HepG2 (cell line): ENCODE results near the gene VARS2. TPM values are rescaled to one million over a fixed set of nuclear protein-coding genes. Genes with fewer than 3 reads are reported as not detected.
A peak's percentile ranks its signal among the peaks of the same experiment; 100 is the strongest.

ENCODE experiments used
- ATM ChIP-seq: fragments of 450-650 bp; IDR thresholded peaks from 2 replicates; pipeline ENCODE4 v1.7.1; 2017; ENCODE audit warnings: mild to moderate bottlenecking, borderline replicate concordance
- CBFB ChIP-seq: sonication (generic); formaldehyde crosslinking; IDR thresholded peaks from 2 replicates; pipeline ENCODE4 v1.4.0; 2020; ENCODE audit warnings: missing genetic modification reagents
- CEBPB ChIP-seq: IDR thresholded peaks from 2 replicates; pipeline ENCODE4 v1.6.1; 2011; ENCODE audit warnings: low read depth, low read length, improper control_type of control experiment, borderline replicate concordance
- FOXA3 ChIP-seq: IDR thresholded peaks from 2 replicates; pipeline ENCODE4 v1.6.1; 2016; ENCODE audit warnings: missing genetic modification reagents, missing compliant biosample characterization
- GABPA ChIP-seq, 2 experiments: IDR thresholded peaks; 2 replicates each; pipeline ENCODE4 v1.6.1; 2011 to 2016; ENCODE audit warnings: low read depth in 2 of 2, low read length in 1 of 2, missing biosample characterization in 1 of 2, missing genetic modification characterization in 1 of 2
- HNF4A ChIP-seq: sonication (generic); formaldehyde crosslinking; IDR thresholded peaks from 2 replicates; pipeline ENCODE4 v1.4.0; 2020; ENCODE audit warnings: missing genetic modification reagents
- ISX ChIP-seq: sonication (generic); formaldehyde crosslinking; conservative IDR thresholded peaks from 2 replicates; pipeline ENCODE4 v1.5.0; 2020; ENCODE audit warnings: missing genetic modification reagents
- JUND ChIP-seq: sonication (generic); formaldehyde crosslinking; IDR thresholded peaks from 2 replicates; pipeline ENCODE4 v1.8.0; 2022; ENCODE audit warnings: mild to moderate bottlenecking, missing genetic modification reagents
- KMT2A ChIP-seq: sonication (generic); formaldehyde crosslinking; IDR thresholded peaks from 2 replicates; pipeline ENCODE4 v1.4.0; 2020; ENCODE audit warnings: missing genetic modification reagents
- KMT2B ChIP-seq: IDR thresholded peaks from 2 replicates; pipeline ENCODE4 v1.6.1; 2016; ENCODE audit warnings: missing genetic modification reagents, missing compliant biosample characterization
- MAF1 ChIP-seq: sonication (generic); formaldehyde crosslinking; IDR thresholded peaks from 2 replicates; pipeline ENCODE4 v1.5.0; 2020; ENCODE audit warnings: missing genetic modification reagents, borderline replicate concordance
- MLX ChIP-seq: IDR thresholded peaks from 2 replicates; pipeline ENCODE4 v1.6.1; 2016
- NFATC3 ChIP-seq: sonication (generic); formaldehyde crosslinking; IDR thresholded peaks from 2 replicates; pipeline ENCODE4 v1.5.1; 2020; ENCODE audit warnings: mild to moderate bottlenecking, missing genetic modification reagents
- RXRA ChIP-seq: sonication (generic); formaldehyde crosslinking; IDR thresholded peaks from 2 replicates; pipeline ENCODE4 v1.5.1; 2020; ENCODE audit warnings: missing genetic modification reagents
- SALL1 ChIP-seq: sonication (generic); formaldehyde crosslinking; IDR thresholded peaks from 2 replicates; pipeline ENCODE4 v1.8.0; 2022; ENCODE audit warnings: mild to moderate bottlenecking, missing genetic modification reagents
- SOX13 ChIP-seq, 3 experiments: fragments of 450-650 bp in 1 of 3; sonication (generic) in 1 of 3; formaldehyde crosslinking in 1 of 3; IDR thresholded peaks in 2 of 3; conservative IDR thresholded peaks in 1 of 3; 2 replicates each; pipeline versions ENCODE4 v1.5.0 to v1.6.1; 2016 to 2020; ENCODE audit warnings: antibody characterized with exemption in 1 of 3, mild to moderate bottlenecking in 1 of 3, missing compliant biosample characterization in 1 of 3, missing genetic modification reagents in 1 of 3, moderate library complexity in 1 of 3
- SSRP1 ChIP-seq: IDR thresholded peaks from 2 replicates; pipeline ENCODE4 v1.6.1; 2016; ENCODE audit warnings: control low read depth
- TBX2 ChIP-seq: sonication (generic); formaldehyde crosslinking; IDR thresholded peaks from 2 replicates; pipeline ENCODE4 v1.5.0; 2020; ENCODE audit warnings: missing genetic modification reagents, mild to moderate bottlenecking, borderline replicate concordance
- WIZ ChIP-seq: sonication (generic); formaldehyde crosslinking; IDR thresholded peaks from 2 replicates; pipeline ENCODE4 v1.5.1; 2020; ENCODE audit warnings: mild to moderate bottlenecking, missing genetic modification reagents
- ZBTB7A ChIP-seq: sonication (generic); formaldehyde crosslinking; IDR thresholded peaks from 2 replicates; pipeline ENCODE4 v1.8.0; 2022; ENCODE audit warnings: mild to moderate bottlenecking, missing genetic modification reagents
- ZFP41 ChIP-seq: sonication (generic); formaldehyde crosslinking; IDR thresholded peaks from 2 replicates; pipeline ENCODE4 v1.4.0; 2020; ENCODE audit warnings: mild to moderate bottlenecking, missing genetic modification reagents, borderline replicate concordance
- ZNF230 ChIP-seq: sonication (generic); formaldehyde crosslinking; IDR thresholded peaks from 2 replicates; pipeline ENCODE4 v1.4.0; 2020; ENCODE audit warnings: mild to moderate bottlenecking, missing genetic modification reagents
- ZNF235 ChIP-seq: sonication (generic); formaldehyde crosslinking; IDR thresholded peaks from 2 replicates; pipeline ENCODE4 v1.8.1; 2023; ENCODE audit warnings: mild to moderate bottlenecking, missing genetic modification reagents, borderline replicate concordance
- ZNF292 ChIP-seq: sonication (generic); formaldehyde crosslinking; IDR thresholded peaks from 2 replicates; pipeline ENCODE4 v1.8.1; 2022; ENCODE audit warnings: mild to moderate bottlenecking, low read depth, missing genetic modification reagents, borderline replicate concordance
- ZNF556 ChIP-seq: sonication (generic); formaldehyde crosslinking; IDR thresholded peaks from 2 replicates; pipeline ENCODE4 v1.4.0; 2020; ENCODE audit warnings: mild to moderate bottlenecking, missing genetic modification reagents, borderline replicate concordance
- polyA plus RNA-seq, 8 experiments: library from polyadenylated mRNA; depleted of rRNA in 3 of 8; stranded (reverse) in 7 of 8; unstranded in 1 of 8; fragments of >200 nt; fragmentation: Illumina TruSeq in 4 of 8; extraction: Trizol in 4 of 8; gene quantifications; 2 replicates each; pipeline versions ENCODE4 v1.2.1 to v1.2.3, GENCODE V29; 2011 to 2016; ENCODE audit warnings: low read depth in 4 of 8, missing spikeins in 1 of 8, mixed read lengths in 1 of 8; ENCODE audit not compliant: insufficient read depth in 1 of 8
- total RNA-seq, 5 experiments: library from RNA; depleted of rRNA; stranded (reverse); fragments of >200 nt; fragmentation: Illumina TruSeq; extraction: Trizol; gene quantifications; 2 replicates each; pipeline ENCODE4 v1.2.3, GENCODE V29; 2016; ENCODE audit warnings: low read depth in 1 of 5
- TF ChIP-seq, protein P1 (sequence below), 2 experiments: sonication (generic) in 1 of 2; formaldehyde crosslinking in 1 of 2; IDR thresholded peaks; 2 replicates each; pipeline versions ENCODE4 v1.4.0 to v1.6.1; 2018 to 2020; ENCODE audit warnings: missing genetic modification reagents in 2 of 2, borderline replicate concordance in 1 of 2, low read depth in 1 of 2, mild to moderate bottlenecking in 1 of 2, missing biosample characterization in 1 of 2
- TF ChIP-seq, protein P2 (sequence below): IDR thresholded peaks from 2 replicates; pipeline ENCODE4 v1.6.1; 2018; ENCODE audit warnings: missing genetic modification reagents

Gene VARS2
- total and polyA plus RNA-seq, 2 of the 13 experiments (the other 11 are each of a cell fraction or from before 2014, with no cell fraction given), result 61.8 to 71.8 TPM

- TF ChIP-seq, protein P1, sequence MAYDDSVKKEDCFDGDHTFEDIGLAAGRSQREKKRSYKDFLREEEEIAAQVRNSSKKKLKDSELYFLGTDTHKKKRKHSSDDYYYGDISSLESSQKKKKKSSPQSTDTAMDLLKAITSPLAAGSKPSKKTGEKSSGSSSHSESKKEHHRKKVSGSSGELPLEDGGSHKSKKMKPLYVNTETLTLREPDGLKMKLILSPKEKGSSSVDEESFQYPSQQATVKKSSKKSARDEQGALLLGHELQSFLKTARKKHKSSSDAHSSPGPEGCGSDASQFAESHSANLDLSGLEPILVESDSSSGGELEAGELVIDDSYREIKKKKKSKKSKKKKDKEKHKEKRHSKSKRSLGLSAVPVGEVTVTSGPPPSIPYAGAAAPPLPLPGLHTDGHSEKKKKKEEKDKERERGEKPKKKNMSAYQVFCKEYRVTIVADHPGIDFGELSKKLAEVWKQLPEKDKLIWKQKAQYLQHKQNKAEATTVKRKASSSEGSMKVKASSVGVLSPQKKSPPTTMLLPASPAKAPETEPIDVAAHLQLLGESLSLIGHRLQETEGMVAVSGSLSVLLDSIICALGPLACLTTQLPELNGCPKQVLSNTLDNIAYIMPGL (CRISPR knock-in tag; IDR thresholded peaks at IDR 0.05; ENCODE audit: borderline replicate concordance in 1 of 2, low read depth in 1 of 2), result peak; percentile 94 to 95
- TF ChIP-seq KMT2A (CRISPR knock-in tag), result peak; percentile 30; the same call in 1 of the 2 replicates
- peak; percentile 43; the same call in 1 of the 2 replicates for TF ChIP-seq SSRP1 (CRISPR knock-in tag)
- no peak for TF ChIP-seq ISX
- no peak for TF ChIP-seq MLX (CRISPR knock-in tag)
- TF ChIP-seq WIZ (CRISPR knock-in tag), result no peak
- no peak for TF ChIP-seq ZBTB7A (CRISPR knock-in tag)
- TF ChIP-seq RXRA (CRISPR knock-in tag), result no peak; the same call in 1 of the 2 replicates
- no peak for TF ChIP-seq ATM
- peak; percentile 51; the same call in 1 of the 2 replicates for TF ChIP-seq CBFB (CRISPR knock-in tag)
- TF ChIP-seq, protein P2, sequence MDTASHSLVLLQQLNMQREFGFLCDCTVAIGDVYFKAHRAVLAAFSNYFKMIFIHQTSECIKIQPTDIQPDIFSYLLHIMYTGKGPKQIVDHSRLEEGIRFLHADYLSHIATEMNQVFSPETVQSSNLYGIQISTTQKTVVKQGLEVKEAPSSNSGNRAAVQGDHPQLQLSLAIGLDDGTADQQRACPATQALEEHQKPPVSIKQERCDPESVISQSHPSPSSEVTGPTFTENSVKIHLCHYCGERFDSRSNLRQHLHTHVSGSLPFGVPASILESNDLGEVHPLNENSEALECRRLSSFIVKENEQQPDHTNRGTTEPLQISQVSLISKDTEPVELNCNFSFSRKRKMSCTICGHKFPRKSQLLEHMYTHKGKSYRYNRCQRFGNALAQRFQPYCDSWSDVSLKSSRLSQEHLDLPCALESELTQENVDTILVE (CRISPR knock-in tag), result 0 out of 2 replicates have a peak, but pooled peaks have one; percentile 74
- TF ChIP-seq ZNF556 (CRISPR knock-in tag), result peak; percentile 68; the same call in 1 of the 2 replicates
- TF ChIP-seq ZNF230 (CRISPR knock-in tag), result no peak
- peak; percentile 30; the same call in 1 of the 2 replicates for TF ChIP-seq HNF4A (CRISPR knock-in tag)
- TF ChIP-seq FOXA3, result peak; percentile 25; the same call in 1 of the 2 replicates
- no peak for TF ChIP-seq ZNF235 (CRISPR knock-in tag)
- no peak for TF ChIP-seq CEBPB
- TF ChIP-seq TBX2 (CRISPR knock-in tag), result peak; percentile 58; the same call in 1 of the 2 replicates
- peak; percentile 52; the same call in 1 of the 2 replicates for TF ChIP-seq KMT2B
- no peak for TF ChIP-seq NFATC3 (CRISPR knock-in tag)
- TF ChIP-seq SALL1 (CRISPR knock-in tag), result peak; percentile 75
- peak; percentile 64 for TF ChIP-seq ZNF292 (CRISPR knock-in tag)
- TF ChIP-seq GABPA (IDR thresholded peaks at IDR 0.05; ENCODE audit: low read depth, low read length), result no peak
- peak; percentile 50; the same call in 1 of the 2 replicates for TF ChIP-seq GABPA (CRISPR knock-in tag; IDR thresholded peaks at IDR 0.05; ENCODE audit: low read depth)
- TF ChIP-seq JUND (CRISPR knock-in tag), result no peak
- no peak for TF ChIP-seq MAF1 (CRISPR knock-in tag)
- TF ChIP-seq SOX13 (IDR thresholded peaks at IDR 0.05), result no peak
- no peak; a peak in 2 of 4 replicates for TF ChIP-seq SOX13 (CRISPR knock-in tag; conservative IDR thresholded peaks at IDR 0.05 in 1 of 2, IDR thresholded peaks at IDR 0.05 in 1 of 2)
- no peak for TF ChIP-seq ZFP41 (CRISPR knock-in tag)
Measured at GRCh38 chr6:30877419-30878262, 36.4 kb upstream of the VARS2 start (continued).
